ENCODE data around the gene TNFRSF18.

Gene TNFRSF18

DNA sequence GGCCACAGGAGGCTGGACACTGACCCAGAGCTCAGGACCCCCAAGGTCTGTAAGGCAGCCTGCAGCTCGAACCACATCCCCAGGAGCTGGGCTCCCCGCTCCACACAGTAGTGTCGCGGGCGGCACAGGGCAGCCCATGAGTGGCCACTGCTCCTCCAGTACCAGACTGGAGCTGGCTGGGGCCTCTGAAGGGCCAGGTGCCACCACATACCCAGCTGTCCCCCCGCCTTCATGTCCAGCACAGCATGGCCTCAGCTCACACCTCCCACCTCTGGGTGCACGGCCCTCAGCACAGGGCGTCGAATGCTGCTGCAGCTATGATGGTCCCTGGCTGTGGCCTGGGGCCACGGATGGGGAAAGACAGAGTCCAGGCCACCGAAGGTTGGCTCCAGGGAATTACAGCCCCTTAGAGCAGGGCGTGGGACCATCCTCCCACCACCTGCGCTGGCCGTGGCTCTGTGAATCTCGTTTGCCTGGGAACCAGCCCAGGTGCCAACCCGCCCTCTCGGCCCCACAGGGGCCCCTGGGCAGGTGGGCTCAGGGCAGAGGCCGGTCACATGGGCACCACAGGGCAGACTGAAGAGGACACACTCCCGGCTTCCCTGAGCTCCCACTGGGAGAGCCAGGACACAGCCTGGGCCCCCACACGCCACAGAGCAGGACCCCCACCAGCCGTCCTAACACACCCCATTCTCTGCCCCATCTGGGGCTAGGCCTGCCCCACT is 9.7 kb upstream of the TNFRSF18 start:
- TF ChIP-seq POLR2AphosphoS5 (IDR thresholded peaks at IDR 0.05; ENCODE audit: low read depth, low read length) (no peak), TAF1 (IDR thresholded peaks at IDR 0.05; ENCODE audit: borderline replicate concordance, insufficient read depth, low read length) (no peak), REST (IDR thresholded peaks at IDR 0.05; ENCODE audit: insufficient read depth in 1 of 2, low read depth in 2 of 2, low read length in 2 of 2) (no peak), FOXP2 (optimal IDR thresholded peaks at IDR 0.05; ENCODE audit: borderline replicate concordance, extremely low read depth, extremely low read length, insufficient read depth) (no peak), SIN3A (IDR thresholded peaks at IDR 0.05; ENCODE audit: borderline replicate concordance, insufficient read depth, low read length) (no peak)

DNA sequence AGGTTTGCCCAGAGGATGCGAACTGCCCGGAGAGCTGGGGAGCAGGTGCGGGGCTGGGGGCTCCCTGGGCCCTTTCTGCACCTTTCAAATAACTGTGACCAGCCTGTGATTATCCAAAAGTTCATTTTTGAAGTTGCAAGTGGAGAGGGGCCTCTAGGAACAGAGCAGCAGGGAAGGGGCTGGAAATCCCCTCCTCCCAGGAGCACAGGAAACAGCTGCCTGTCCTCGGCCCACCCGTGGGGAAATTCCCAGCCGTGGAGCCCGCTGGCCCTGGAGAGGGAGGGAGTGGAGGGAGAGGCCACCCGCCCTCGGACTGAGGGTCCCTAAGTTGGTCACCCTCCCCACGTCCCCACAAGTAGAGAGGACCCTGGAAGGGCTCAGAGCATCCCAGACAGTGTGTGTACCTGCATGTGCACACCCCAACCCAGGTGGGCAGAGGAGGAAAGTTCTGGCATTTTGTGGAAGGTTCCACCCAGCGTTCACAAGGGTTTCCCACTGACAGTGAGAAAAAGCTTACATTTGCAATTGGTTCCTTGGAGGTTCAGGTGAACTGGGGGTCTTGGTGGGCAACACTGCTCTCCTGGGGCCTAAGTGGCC is 8.8 kb upstream of the TNFRSF18 start:
- TF ChIP-seq SIN3A (IDR thresholded peaks at IDR 0.05; ENCODE audit: borderline replicate concordance, insufficient read depth, low read length) (no peak), POLR2AphosphoS5 (IDR thresholded peaks at IDR 0.05; ENCODE audit: low read depth, low read length) (no peak), FOXP2 (optimal IDR thresholded peaks at IDR 0.05; ENCODE audit: borderline replicate concordance, extremely low read depth, extremely low read length, insufficient read depth) (no peak), REST (IDR thresholded peaks at IDR 0.05; ENCODE audit: insufficient read depth in 1 of 2, low read depth in 2 of 2, low read length in 2 of 2) (no peak), TAF1 (IDR thresholded peaks at IDR 0.05; ENCODE audit: borderline replicate concordance, insufficient read depth, low read length) (no peak)

- TF ChIP-seq REST (IDR thresholded peaks at IDR 0.05; ENCODE audit: insufficient read depth in 1 of 2, low read depth in 2 of 2, low read length in 2 of 2) (no peak), POLR2AphosphoS5 (IDR thresholded peaks at IDR 0.05; ENCODE audit: low read depth, low read length) (no peak), FOXP2 (optimal IDR thresholded peaks at IDR 0.05; ENCODE audit: borderline replicate concordance, extremely low read depth, extremely low read length, insufficient read depth) (no peak), SIN3A (IDR thresholded peaks at IDR 0.05; ENCODE audit: borderline replicate concordance, insufficient read depth, low read length) (no peak), TAF1 (IDR thresholded peaks at IDR 0.05; ENCODE audit: borderline replicate concordance, insufficient read depth, low read length) (no peak)
Observed at GRCh38 chr1:1213345-1214265, 7.2 kb upstream of the TNFRSF18 start, which contains the start of gene TNFRSF4. Gene TNFRSF4, minus strand, starts transcription at chr1:1214153. Its CDS starts 26 bp downstream, at chr1:1214127.

- no peak for TF ChIP-seq POLR2AphosphoS5 (IDR thresholded peaks at IDR 0.05; ENCODE audit: low read depth, low read length)
- TF ChIP-seq FOXP2 (optimal IDR thresholded peaks at IDR 0.05; ENCODE audit: borderline replicate concordance, extremely low read depth, extremely low read length, insufficient read depth): peak; percentile 73
- peak; percentile 64 to 65; a peak in 2 of 4 replicates for TF ChIP-seq REST (IDR thresholded peaks at IDR 0.05; ENCODE audit: insufficient read depth in 1 of 2, low read depth in 2 of 2, low read length in 2 of 2)
- TF ChIP-seq TAF1 (IDR thresholded peaks at IDR 0.05; ENCODE audit: borderline replicate concordance, insufficient read depth, low read length): no peak
- TF ChIP-seq SIN3A (IDR thresholded peaks at IDR 0.05; ENCODE audit: borderline replicate concordance, insufficient read depth, low read length): no peak
Observed at GRCh38 chr1:1212780-1213344, 6.5 kb upstream of the TNFRSF18 start.

Data from PFSK-1 (cell line).